ENCODE measurements around the gene PFKFB1. TPM values are rescaled to one million over a fixed set of nuclear protein-coding genes. Genes with fewer than 3 reads are reported as not detected.
A peak's percentile ranks its signal among the peaks of the same experiment; 100 is the strongest.

Gene PFKFB1
- 1 to 10 TPM in 1 of 10 donors, under 1 TPM in 9; 0.18 to 1.7 (median 0.72) TPM for polyA plus RNA-seq (ENCODE audit: insufficient read length in 10 of 10)
- long read RNA-seq, donor 1, result 0 reads
- long read RNA-seq, donor 2, result 0 reads
- long read RNA-seq, donor 3, result 0 reads
- long read RNA-seq, donor 4, result 0 reads
- long read RNA-seq, donor 5, result 0 reads
- long read RNA-seq, donor 6, result 0 reads
- long read RNA-seq, donor 7, result 0 reads
- long read RNA-seq, donor 8, result 0 reads
- long read RNA-seq, donor 9, result 0 reads

DNA sequence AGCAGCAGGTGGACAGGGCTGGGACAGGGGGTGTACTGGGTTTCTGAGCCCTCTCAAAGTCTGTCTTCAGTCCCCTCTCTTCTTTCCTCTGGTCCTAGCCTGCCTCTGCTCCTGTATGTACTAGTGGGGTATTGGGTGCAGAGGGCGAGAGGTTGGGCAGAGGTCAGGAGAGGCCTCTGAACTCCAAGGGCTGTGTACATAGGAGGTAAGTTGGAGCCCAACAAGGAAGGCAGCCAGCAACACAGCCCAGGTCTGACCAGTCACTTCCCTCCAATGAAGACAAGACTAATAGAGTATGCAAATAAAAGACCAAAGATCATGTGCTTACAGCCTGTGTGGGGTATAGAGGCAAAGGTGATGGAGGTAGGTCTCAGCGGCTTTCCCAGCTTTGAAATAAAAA, at the start of gene PFKFB1:
Gene PFKFB1 (minus strand): TSS at position 90 of the 400 bp plus-strand sequence. CDS start 181 bp downstream, outside the sequence.
- DNase-seq, result no peak

DNA sequence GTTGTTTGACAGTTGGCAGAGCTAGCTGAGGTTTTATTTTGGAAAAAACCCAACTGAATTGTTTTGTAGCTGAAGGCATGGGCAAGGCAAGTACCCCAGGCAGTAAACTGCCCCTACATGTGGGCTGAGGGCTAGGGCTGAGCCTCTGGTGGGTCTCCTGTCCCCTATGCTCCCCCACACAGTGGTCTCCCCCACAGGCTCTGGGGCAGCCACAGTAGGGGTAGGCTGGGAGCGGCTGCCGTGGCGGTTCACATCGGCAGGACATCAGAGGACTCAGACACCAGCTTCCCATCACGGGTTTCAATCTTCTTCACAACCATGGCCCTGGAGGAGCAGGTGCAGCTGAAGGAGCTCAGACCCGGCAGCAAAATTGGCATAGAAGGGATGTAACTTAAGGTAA, 47.5 kb upstream of the PFKFB1 start:
- DNase-seq, result no peak

DNA sequence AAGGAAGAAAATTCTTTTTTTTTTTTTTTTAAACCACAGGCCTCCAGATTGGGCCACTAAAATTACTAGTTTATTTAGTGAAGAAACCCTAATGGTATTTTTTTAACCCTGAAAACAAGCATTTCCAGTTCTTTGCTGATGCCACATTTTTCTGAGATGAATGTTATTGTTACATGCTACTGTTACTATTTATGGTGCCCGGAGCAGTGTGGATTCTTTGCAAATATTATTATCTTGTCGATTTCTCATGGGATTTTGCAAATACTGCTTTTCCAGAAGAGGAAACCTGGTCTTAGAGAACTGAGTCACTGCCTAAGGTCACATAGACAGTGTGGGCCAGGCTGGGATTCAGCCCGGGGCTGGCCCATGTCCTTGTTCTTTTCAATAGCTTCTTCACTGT, 45.5 kb upstream of the PFKFB1 start:
- DNase-seq, result no peak

DNA sequence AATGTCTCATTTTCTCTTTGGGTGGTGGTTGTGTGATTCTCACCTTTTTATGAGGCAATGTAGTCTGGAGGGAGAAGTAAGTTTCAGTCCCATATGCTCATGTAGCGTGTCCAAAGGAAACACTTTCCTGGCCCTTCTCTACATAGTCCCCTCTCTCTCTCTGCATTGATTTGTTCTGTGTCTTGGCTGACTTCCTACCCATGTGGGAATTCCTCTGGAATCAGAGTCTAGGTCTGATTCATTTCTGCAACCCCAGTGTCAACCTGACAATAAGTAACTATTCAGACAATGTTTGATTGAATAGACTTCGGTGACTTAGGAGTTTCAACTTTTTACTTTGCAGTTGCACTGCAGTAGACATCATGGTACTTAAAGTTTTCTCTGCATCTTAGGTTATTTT, 39.4 kb upstream of the PFKFB1 start:
- DNase-seq, result no peak

DNA sequence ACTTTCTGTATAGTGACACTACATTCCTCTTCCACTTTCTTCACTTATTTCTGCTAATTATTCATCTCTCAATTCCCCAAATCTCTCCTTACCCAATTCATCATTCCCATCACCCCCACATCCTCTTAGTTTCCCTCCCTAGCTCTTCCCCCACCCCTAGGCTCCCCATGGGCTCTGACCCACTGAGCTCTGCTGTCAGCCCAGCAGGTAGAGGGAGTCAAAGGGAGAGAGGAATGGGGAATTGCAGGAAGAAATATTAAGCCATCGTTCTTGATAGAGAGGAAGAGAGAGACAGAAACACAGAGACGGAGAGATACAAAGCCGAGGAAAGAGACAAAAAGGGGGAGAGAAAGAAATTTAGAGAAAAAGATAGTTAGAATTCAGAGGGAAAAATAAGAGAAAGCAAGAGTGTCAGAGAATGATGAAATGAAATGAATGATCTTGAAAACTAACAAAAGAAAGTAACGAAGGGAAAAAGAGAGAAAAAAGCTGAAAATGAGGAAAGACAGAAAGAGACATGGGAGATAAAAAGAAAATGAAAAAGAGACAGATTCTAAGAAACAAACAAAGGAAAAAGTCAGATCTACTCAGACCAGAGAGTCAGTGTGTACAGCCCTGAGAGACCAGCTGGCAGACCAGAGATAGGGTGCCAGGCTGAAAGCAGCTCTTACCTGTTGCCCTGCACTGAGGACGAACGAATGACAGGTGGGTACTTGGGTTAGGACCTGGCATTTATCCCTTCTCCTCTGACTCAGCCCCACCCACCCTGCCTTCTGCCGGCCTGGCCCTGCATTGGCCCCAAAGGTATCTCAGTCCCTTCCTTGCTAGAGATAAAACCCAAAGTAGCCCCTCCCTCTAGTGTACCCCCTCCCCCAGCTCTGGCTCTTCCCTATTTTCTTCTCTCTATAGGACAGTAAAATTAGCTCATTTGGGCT, 36.5 kb upstream of the PFKFB1 start, which contains the start of gene ALAS2:
Gene ALAS2 (minus strand): TSS at position 707 of the 935 bp plus-strand sequence. CDS start 4,977 bp downstream, outside the sequence.
- DNase-seq, result no peak

DNA sequence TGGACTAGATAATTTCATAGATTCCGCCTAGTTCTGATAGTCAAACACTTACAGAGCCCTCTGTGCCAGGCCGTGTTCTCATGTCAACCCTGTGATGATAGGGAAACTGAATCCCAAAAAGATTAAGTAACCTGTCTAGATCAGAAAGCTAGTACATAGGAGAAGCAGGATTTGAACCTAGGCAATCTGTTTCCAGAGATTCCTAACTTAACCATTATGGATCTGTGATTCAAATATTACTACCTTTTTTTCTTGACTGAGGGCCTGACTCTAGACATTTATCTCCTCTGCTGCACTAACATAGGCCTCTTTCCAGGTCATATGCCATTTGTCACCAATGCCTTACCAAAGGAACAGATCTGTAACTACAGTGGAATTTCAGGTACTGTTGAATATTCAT, 35.3 kb upstream of the PFKFB1 start:
- no peak for DNase-seq

DNA sequence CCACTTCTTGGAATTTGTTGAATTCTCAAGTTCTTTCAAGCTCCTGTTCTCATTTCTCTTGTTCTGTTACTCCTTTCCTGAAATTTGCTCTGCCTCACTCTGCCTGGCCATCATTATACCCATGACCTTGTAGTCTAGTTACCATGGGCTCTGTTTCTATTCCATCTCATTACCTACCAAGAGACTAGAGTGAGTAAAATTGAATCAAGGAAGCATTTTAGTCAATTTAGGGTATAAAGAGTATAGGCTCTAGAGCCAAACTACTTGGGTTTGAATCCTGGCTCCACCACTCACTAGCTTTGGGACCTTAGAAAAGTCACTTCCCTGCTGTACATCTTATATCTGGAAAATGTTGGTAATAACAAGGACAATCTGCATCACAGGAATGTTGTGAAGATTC, 34.6 kb upstream of the PFKFB1 start:
- no peak for DNase-seq

DNA sequence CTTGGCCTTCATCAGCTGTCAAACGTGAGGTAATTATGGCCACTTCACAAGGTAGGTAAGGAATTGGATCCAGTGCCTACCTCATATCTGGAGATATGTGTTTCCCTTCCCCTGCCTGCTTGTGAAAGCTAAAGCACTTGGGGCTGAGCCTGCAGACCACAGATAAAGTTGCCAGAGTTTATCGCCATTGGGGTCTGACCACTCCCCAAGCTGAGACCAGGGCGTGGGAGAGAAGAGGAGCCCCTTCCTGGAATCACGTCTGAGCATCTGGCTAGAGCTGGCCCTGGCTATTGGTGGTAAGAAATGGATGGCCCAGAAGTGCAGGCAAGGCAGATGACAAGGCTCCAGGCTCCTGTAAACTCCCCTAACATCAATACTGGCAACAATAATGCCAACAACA, 34.1 kb upstream of the PFKFB1 start:
- DNase-seq, result no peak

DNA sequence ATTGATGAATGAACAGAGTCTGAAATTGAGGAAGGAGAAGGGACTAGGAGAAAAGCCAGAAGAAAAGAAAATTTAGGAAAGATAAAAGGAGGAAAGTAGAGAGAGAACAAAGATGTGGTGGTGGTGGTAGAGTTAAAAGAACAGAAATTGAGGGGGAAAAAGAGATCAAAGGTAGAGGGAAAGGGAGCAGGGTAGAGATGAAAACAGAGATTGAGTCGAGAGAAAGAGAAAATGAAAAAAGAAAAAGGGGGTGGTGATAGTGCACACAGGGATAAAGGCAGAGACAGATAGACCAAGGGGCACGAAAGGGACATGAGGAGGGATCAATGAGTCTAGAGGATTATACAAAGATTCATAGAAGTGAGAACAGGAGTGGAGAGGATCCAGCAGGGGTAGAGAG, 32.9 kb upstream of the PFKFB1 start:
- no peak for DNase-seq

DNA sequence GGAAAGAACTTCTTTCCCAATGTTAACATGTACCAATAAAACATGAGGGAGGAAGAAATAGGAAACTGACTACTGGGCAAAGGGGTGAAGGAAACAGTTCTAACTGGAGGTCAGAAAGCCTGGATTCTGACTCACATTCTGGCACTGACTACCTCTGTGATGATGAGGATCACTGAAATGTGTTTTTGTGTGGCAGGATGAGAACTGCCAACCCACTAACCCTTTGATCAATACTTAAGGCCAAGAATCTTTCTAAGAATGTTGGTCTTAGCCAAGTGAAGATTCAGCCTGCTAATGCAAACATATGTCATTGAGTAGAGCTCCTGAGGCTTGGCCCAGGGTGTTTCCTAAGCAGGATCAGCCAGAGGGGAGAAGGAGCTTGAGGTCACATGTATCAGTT, 32.2 kb upstream of the PFKFB1 start:
- DNase-seq, result no peak

- DNase-seq, result no peak
Measured at GRCh38 chrX:55014897-55015299, 20.9 kb upstream of the PFKFB1 start.

DNA sequence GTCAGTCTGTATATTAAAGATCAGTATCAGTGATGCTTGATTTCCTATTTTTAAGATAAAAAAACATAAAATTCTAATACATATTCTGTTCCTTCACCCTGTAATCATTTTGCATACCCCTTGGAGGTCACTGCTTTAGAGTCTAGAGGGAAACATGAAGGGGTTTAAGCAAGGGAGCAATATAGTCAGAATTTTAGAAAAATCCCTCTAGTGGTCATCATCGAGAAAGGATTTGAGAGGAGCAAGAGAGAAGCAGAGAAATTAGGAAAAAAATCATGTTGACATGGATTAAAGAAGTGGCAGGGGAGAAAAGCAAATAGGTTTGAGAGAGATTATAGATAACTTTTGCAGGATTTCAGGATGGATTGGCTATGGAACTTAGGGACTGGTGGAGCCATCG, 17.3 kb upstream of the PFKFB1 start:
- no peak for DNase-seq

DNA sequence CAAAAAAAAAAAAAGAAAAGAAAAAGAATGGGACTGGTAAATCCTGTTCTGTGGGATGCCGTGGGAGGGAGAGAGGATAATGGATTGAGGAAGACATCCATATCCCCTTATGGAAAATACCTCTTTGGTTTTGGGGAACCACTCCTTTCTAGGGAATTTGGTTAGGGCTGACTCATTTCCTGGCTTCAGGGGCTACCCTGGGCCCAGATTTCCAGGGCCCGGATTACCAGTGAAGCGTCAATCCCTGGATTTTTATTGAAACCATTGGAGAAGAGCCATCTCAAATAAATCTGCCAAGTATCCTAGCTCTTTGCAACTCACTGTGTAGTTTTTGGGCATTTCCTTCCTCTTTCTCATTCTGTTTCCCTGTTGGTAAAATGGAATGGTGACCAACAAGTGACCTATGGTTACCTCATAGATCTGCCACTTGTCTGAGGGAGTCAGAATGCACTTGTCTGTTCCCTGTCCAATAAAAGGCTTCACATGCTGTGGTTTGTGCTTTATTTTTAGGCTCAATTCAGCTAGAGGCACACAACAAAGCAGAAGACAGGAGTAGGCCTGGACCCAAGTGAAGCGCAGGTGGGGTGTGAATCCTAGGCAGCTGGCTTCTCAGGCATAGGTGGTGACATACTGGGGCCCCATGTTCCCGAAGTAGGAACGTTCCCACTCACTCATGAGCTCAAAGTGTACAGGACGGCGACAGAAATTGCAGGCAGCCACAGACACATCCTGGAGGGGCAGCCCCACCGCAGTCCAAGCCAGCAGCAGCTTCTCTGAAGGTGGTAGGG, 14.8 kb upstream of the PFKFB1 start:
- peak in 1 of 3 donors; percentile 20 for DNase-seq

- DNase-seq, result peak in 1 of 3 donors; percentile 18
Measured at GRCh38 chrX:55007656-55008055, 13.7 kb upstream of the PFKFB1 start.

DNA sequence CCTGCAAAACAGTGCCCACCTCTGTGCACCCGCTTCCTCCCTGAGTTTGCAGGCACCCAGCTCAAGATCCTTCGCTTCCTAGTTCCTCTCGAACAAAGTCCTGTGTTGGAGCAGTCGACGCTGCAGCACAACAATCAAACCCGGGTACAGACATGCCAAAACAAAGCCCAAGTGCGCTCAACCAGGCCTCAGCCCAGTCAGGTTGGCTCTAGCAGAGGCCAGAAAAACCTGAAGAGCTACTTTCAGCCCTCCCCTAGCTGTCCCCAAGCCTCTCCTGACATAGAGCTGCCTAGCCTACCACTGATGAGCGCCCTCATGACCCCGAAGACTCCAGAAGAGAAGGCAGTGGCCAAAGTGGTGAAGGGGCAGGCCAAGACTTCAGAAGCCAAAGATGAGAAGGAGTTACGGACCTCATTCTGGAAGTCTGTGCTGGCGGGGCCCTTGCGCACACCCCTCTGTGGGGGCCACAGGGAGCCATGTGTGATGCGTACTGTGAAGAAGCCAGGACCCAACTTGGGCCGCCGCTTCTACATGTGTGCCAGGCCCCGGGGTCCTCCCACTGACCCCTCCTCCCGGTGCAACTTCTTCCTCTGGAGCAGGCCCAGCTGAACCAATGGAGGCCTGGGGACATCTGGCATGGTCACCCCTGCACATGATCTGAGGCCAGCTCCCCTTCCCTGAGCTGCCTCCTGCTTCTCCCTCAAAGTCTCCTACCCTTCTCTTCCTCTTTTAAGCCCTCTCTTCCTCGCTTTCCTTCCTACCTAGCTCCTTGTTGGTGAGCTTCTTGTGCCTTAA, 13.0 kb upstream of the PFKFB1 start:
- DNase-seq, result no peak

GRCh38 chrX:55005256-55005655, 11.3 kb upstream of the PFKFB1 start:
- DNase-seq, result no peak

DNA sequence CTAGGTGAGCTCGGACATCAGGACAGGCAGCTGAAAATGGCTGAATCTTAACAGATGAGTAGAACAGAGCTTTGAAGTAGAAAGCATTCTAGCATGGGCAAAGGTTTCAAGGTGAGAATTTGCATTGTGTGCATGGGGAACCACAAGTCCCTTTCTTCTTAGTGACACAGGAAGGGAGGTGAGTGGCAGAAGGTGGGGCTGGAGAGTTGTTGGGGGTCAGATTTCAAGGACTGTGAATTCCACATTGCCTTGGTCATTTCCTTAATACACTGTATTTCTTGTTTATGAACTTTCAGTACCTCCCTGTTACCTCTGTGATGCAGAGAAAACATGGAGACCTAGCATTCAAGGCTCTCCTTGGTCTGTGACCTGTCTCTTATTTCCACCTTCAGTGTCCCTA, 10.2 kb upstream of the PFKFB1 start:
- no peak for DNase-seq

GRCh38 chrX:54999717-55000598, 6.0 kb upstream of the PFKFB1 start, which contains the start of gene APEX2:
Gene APEX2, plus strand, starts transcription at chrX:55000363. Its CDS starts 60 bp downstream, at chrX:55000423.
- DNase-seq, result peak; percentile 90 to 97 (median 93)

GRCh38 chrX:54995621-54996020, 1.6 kb upstream of the PFKFB1 start:
- no peak for DNase-seq

- DNase-seq, result no peak
Measured at GRCh38 chrX:54994668-54995351, 822 bp upstream of the PFKFB1 start.

Measured in muscle of back (tissue), 13 donors.